Measurements from ENCODE around the gene HOXB7. TPM values are rescaled to one million over a fixed set of nuclear protein-coding genes. Genes with fewer than 3 reads are reported as not detected.
A peak's percentile ranks its signal among the peaks of the same experiment; 100 is the strongest.

HOXB7 gene
- total RNA-seq, 1 donor from 2014 or later = 15.0 TPM

DNA sequence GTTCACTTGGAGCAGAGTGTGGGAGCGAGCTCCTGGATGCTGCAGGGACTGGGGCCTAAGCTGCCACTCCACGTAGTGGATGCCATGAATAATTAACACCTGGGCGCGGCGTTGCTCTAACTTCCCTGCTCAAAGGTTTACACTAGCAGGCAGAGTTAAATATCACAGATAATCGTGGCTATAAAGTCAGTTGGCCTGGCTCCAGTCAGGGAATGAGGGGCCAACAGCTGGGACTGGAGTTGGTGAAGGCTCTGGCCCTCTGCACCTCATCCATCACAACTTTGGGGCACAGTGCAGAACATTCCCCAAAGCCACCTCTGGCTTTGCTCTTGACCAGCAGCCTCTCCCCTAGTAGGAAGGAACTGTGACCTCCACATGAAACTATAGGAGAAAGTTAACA is 43.6 kb downstream of the HOXB7 start:
- DNase-seq (ENCODE audit: low spot score in 2 of 2) = no peak
- TF ChIP-seq, protein P1, sequence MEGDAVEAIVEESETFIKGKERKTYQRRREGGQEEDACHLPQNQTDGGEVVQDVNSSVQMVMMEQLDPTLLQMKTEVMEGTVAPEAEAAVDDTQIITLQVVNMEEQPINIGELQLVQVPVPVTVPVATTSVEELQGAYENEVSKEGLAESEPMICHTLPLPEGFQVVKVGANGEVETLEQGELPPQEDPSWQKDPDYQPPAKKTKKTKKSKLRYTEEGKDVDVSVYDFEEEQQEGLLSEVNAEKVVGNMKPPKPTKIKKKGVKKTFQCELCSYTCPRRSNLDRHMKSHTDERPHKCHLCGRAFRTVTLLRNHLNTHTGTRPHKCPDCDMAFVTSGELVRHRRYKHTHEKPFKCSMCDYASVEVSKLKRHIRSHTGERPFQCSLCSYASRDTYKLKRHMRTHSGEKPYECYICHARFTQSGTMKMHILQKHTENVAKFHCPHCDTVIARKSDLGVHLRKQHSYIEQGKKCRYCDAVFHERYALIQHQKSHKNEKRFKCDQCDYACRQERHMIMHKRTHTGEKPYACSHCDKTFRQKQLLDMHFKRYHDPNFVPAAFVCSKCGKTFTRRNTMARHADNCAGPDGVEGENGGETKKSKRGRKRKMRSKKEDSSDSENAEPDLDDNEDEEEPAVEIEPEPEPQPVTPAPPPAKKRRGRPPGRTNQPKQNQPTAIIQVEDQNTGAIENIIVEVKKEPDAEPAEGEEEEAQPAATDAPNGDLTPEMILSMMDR (IDR thresholded peaks at IDR 0.05) = no peak
- no peaks in the 10 kb centered on the region for H3K36me3 ChIP-seq
- no peak overlapping the region for H3K4me3 ChIP-seq
- H3K4me1 ChIP-seq = peaks cover 2 to 74% of the 10 kb centered on the region in 2 donors
- peak overlapping the region; percentile 58 to 97 for H3K27ac ChIP-seq
- H3K27me3 ChIP-seq = no peaks in the 10 kb centered on the region
- H3K9me3 ChIP-seq = no peaks in the 10 kb centered on the region
- intact Hi-C loops (cut with DNase I) = no loop called here

DNA sequence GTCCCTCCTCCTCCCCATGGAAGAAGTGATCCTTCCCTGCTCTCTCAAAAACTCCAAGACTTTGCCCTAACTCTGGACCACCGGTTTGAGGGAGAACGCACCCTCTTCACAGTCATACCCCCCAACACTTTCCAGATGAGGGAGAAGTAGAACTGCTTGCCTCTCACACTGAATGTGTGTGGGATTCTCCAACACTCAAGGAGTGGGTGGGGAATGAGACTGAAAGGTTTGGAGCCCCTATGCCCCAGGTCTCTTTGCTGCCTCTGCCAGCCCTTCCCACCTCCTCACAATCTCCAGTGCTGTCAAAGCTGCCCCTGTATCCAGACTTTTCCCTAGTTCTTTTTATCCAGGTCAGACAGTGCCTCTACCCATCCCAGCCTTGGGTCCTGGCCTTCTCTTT is 44.1 kb downstream of the HOXB7 start:
- no peaks in the 10 kb centered on the region for H3K9me3 ChIP-seq
- no peak overlapping the region for H3K4me3 ChIP-seq
- no peaks in the 10 kb centered on the region for H3K36me3 ChIP-seq
- H3K27ac ChIP-seq = peak overlapping the region; percentile 58 to 97
- peaks cover 2 to 74% of the 10 kb centered on the region in 2 donors for H3K4me1 ChIP-seq
- DNase-seq (ENCODE audit: low spot score in 2 of 2) = no peak
- intact Hi-C loops (cut with DNase I) = no loop called here
- TF ChIP-seq, protein P1 (IDR thresholded peaks at IDR 0.05) = no peak
- H3K27me3 ChIP-seq = no peaks in the 10 kb centered on the region

DNA sequence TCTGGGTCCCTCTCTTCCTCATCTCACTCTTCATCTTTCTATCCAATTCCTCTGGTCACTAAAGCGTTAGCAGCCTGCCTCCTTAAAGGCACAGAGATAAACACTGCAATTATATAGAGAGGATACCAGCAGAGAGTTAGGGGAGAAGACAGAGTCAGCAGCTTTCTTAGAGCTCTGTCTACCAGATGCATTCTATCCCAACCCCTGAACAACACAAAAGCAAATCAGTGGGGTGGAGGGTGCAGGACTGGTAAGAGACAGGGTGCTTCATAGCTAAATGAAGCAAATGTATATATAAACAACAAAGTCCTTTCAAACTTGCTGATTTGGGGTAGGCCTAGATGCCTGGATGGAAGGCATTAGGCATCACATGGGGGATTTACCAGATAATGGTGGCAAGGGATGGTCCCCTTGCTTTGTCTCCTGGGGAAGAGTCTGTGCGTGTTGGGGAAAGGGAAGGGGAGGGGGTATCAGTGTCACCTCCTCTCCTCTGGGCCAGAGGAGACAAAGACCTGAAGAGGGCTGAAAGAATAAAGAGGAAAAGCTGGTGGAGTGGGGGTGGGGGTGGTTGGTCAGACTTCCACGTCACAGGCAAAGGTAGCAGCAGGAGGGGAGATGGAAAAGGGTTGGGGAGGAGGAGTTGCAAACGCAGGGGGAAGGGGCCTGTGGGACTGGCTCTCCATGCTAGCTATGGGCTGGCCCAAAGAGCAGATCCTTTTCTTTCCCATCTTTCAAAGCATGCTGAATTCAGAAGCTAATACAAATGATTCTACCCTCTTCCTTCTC is 44.7 kb downstream of the HOXB7 start:
- peaks cover 2 to 73% of the 10 kb centered on the region in 2 donors for H3K4me1 ChIP-seq
- intact Hi-C loops (cut with DNase I) = no loop called here

DNA sequence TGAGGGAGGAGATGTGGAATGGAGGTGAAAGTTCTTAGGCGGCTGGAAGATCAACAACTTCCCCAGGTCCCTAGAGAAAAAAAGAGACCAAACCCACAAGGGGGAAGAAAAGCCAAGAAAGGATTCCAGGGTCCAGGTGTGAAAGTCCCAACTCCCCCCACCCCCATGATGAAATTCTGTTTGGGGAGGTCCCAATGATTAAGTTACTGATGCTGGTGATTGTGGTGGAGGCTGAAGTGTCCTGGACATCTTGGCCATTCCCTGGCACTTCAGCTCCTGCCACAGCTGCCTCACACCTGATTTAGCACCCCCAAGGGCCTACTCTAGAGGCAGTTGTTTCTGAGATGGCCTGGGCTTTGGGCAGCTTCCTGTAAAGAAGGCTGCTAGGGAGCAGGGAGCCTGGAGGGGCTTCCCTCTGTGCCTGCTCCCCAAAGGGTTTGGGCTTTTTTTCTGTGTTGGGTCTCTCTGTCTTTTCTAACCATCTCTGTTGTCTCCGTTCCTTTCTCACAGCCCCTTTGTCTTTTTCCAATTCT is 45.7 kb downstream of the HOXB7 start:
- Histone ChIP-seq H3K36me3 (no peaks in the 10 kb centered on the region), H3K4me3 (peak overlapping the region; percentile 59 to 71), H3K27ac (peak overlapping the region; percentile 61 to 74), H3K27me3 (no peaks in the 10 kb centered on the region), H3K4me1 (peaks cover 2 to 74% of the 10 kb centered on the region in 2 donors), H3K9me3 (no peaks in the 10 kb centered on the region)
- DNase-seq (ENCODE audit: low spot score in 2 of 2) = no peak
- intact Hi-C loops (cut with DNase I) = no loop called here
- TF ChIP-seq, protein P1 (IDR thresholded peaks at IDR 0.05) = no peak

More for the DNA sequence above, 44.7 kb downstream of the HOXB7 start:
- TF ChIP-seq, protein P1 (IDR thresholded peaks at IDR 0.05) = no peak
- H3K27me3 ChIP-seq = no peaks in the 10 kb centered on the region
- H3K27ac ChIP-seq = peak overlapping the region; percentile 74 to 97
- no peak overlapping the region for H3K4me3 ChIP-seq
- H3K9me3 ChIP-seq = no peaks in the 10 kb centered on the region
- no peaks in the 10 kb centered on the region for H3K36me3 ChIP-seq
- DNase-seq (ENCODE audit: low spot score in 2 of 2) = no peak

DNA sequence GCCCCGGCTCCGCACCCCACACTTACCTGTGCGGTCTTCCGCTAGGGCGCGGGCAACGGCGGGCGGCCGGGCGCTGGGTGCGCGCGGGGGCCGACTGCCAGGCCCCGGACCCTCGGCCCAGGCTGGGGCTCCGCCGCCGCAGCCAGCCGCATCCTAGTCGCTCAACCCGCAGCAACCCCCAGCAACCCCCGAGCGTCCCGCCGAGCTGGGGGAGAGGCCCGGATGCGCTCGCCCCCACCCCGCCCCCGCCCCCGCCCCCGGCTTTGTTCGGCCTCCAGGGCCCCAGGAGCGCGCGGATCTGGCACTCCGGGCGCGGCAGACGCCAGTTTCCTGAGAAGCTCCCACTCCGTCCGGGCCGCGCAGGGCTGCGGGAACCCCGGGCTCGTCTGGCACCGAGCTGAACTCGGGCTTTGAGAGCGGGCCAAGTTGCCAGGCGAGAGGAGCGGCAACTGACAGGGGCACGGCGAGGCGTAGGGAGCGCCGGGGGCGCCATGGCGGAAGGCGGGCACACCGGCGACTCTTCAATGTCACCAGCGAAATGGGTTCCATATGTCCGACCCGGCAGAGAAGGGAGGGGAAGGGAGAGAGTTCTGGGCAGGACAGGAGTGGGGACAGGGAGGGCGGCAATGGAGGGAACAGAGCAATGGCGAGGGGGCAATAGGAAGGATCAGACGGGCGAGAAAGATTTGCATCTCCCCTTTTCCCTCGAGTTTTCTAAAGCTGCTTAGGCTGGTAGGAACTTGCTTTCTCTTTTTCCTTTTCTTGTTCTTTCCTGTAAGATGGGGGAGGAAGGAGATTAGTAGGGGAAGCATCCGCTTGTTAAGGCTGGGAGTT is 46.4 kb downstream of the HOXB7 start:
- H3K4me1 ChIP-seq = peaks cover 0 to 74% of the 10 kb centered on the region in 2 donors
- no peaks in the 10 kb centered on the region for H3K27me3 ChIP-seq

More for the DNA sequence above, 46.4 kb downstream of the HOXB7 start:
- intact Hi-C loops (cut with DNase I) = no loop called here
- Histone ChIP-seq H3K9me3 (no peaks in the 10 kb centered on the region), H3K4me3 (peak overlapping the region; percentile 59 to 71), H3K27ac (peak overlapping the region; percentile 61 to 74), H3K36me3 (no peaks in the 10 kb centered on the region)
- DNase-seq (ENCODE audit: low spot score in 2 of 2) = peak in 1 of 2 donors; percentile 68
- TF ChIP-seq, protein P1 (IDR thresholded peaks at IDR 0.05) = no peak

All from ascending aorta (tissue), 2 donors.